ENCODE data around the gene CLEC5A.

CLEC5A gene

GRCh38 chr7:141946796-141947195 is at the start of gene CLEC5A:
TSS of gene CLEC5A (minus strand) at chr7:141946974. CDS start at chr7:141946292, 682 bp downstream.
- Histone ChIP-seq H3K4me2 (ENCODE audit: low read length) (no peak within 1 kb of the TSS), H3K36me3 (replicated peaks; ENCODE audit: low read depth, low read length) (no peaks in the 10 kb centered on the region), H3K79me2 (ENCODE audit: low read length) (no peaks in the 10 kb centered on the region), H3K4me3 (ENCODE audit: low read length) (no peak within 1 kb of the TSS), H4K20me1 (ENCODE audit: insufficient read depth, low read length) (no peaks in the 10 kb centered on the region), H3K9ac (ENCODE audit: low read length) (no peak within 1 kb of the TSS), H3K4me1 (ENCODE audit: low read length) (no peaks in the 10 kb centered on the region), H3K27me3 (ENCODE audit: low read depth, low read length) (no peaks in the 10 kb centered on the region), H2AFZ (ENCODE audit: low read depth, low read length) (no peak within 1 kb of the TSS), H3K9me3 (ENCODE audit: insufficient read depth, low read length) (no peaks in the 10 kb centered on the region), H3K27ac (ENCODE audit: low read length) (no peak within 1 kb of the TSS)
- TF ChIP-seq CTCF (IDR thresholded peaks at IDR 0.05; ENCODE audit: low read depth, low read length) (no peak), EZH2phosphoT487 (IDR thresholded peaks at IDR 0.05; ENCODE audit: low read depth) (no peak)

- Histone ChIP-seq H3K4me1 (ENCODE audit: low read length) (no peaks in the 10 kb centered on the region), H3K4me3 (ENCODE audit: low read length) (no peak overlapping the region), H3K79me2 (ENCODE audit: low read length) (no peaks in the 10 kb centered on the region), H3K9ac (ENCODE audit: low read length) (no peak overlapping the region), H3K9me3 (ENCODE audit: insufficient read depth, low read length) (no peaks in the 10 kb centered on the region), H3K36me3 (replicated peaks; ENCODE audit: low read depth, low read length) (no peaks in the 10 kb centered on the region), H2AFZ (ENCODE audit: low read depth, low read length) (no peak overlapping the region), H3K27ac (ENCODE audit: low read length) (no peak overlapping the region), H3K4me2 (ENCODE audit: low read length) (no peak overlapping the region), H3K27me3 (ENCODE audit: low read depth, low read length) (no peaks in the 10 kb centered on the region), H4K20me1 (ENCODE audit: insufficient read depth, low read length) (no peaks in the 10 kb centered on the region)
- TF ChIP-seq EZH2phosphoT487 (IDR thresholded peaks at IDR 0.05; ENCODE audit: low read depth), result no peak
Measured at GRCh38 chr7:141993354-141993753, 46.6 kb upstream of the CLEC5A start.

GRCh38 chr7:141992688-141993087 is 45.9 kb upstream of the CLEC5A start:
- no peaks in the 10 kb centered on the region for H3K79me2 ChIP-seq (ENCODE audit: low read length)
- no peak overlapping the region for H3K4me2 ChIP-seq (ENCODE audit: low read length)
- no peaks in the 10 kb centered on the region for H3K27me3 ChIP-seq (ENCODE audit: low read depth, low read length)
- H3K27ac ChIP-seq (ENCODE audit: low read length), result no peak overlapping the region
- H3K4me3 ChIP-seq (ENCODE audit: low read length), result no peak overlapping the region
- TF ChIP-seq CTCF (IDR thresholded peaks at IDR 0.05; ENCODE audit: low read depth, low read length) (no peak), EZH2phosphoT487 (IDR thresholded peaks at IDR 0.05; ENCODE audit: low read depth) (no peak)
- H3K9ac ChIP-seq (ENCODE audit: low read length), result no peak overlapping the region
- no peaks in the 10 kb centered on the region for H4K20me1 ChIP-seq (ENCODE audit: insufficient read depth, low read length)
- no peaks in the 10 kb centered on the region for H3K4me1 ChIP-seq (ENCODE audit: low read length)
- H3K36me3 ChIP-seq (replicated peaks; ENCODE audit: low read depth, low read length), result no peaks in the 10 kb centered on the region
- no peaks in the 10 kb centered on the region for H3K9me3 ChIP-seq (ENCODE audit: insufficient read depth, low read length)
- no peak overlapping the region for H2AFZ ChIP-seq (ENCODE audit: low read depth, low read length)

GRCh38 chr7:141992156-141992555 is 45.4 kb upstream of the CLEC5A start:
- H3K79me2 ChIP-seq (ENCODE audit: low read length), result no peaks in the 10 kb centered on the region
- no peaks in the 10 kb centered on the region for H3K36me3 ChIP-seq (replicated peaks; ENCODE audit: low read depth, low read length)
- TF ChIP-seq EZH2phosphoT487 (IDR thresholded peaks at IDR 0.05; ENCODE audit: low read depth), result no peak
- TF ChIP-seq CTCF (IDR thresholded peaks at IDR 0.05; ENCODE audit: low read depth, low read length), result no peak
- H3K4me2 ChIP-seq (ENCODE audit: low read length), result no peak overlapping the region
- no peaks in the 10 kb centered on the region for H3K4me1 ChIP-seq (ENCODE audit: low read length)
- no peaks in the 10 kb centered on the region for H4K20me1 ChIP-seq (ENCODE audit: insufficient read depth, low read length)
- no peak overlapping the region for H3K4me3 ChIP-seq (ENCODE audit: low read length)
- no peaks in the 10 kb centered on the region for H3K9me3 ChIP-seq (ENCODE audit: insufficient read depth, low read length)
- no peak overlapping the region for H3K9ac ChIP-seq (ENCODE audit: low read length)
- no peaks in the 10 kb centered on the region for H3K27me3 ChIP-seq (ENCODE audit: low read depth, low read length)
- H3K27ac ChIP-seq (ENCODE audit: low read length), result no peak overlapping the region
- no peak overlapping the region for H2AFZ ChIP-seq (ENCODE audit: low read depth, low read length)

- no peaks in the 10 kb centered on the region for H3K36me3 ChIP-seq (replicated peaks; ENCODE audit: low read depth, low read length)
- H3K4me1 ChIP-seq (ENCODE audit: low read length), result no peaks in the 10 kb centered on the region
- no peak overlapping the region for H3K9ac ChIP-seq (ENCODE audit: low read length)
- no peak overlapping the region for H3K4me3 ChIP-seq (ENCODE audit: low read length)
- TF ChIP-seq EZH2phosphoT487 (IDR thresholded peaks at IDR 0.05; ENCODE audit: low read depth), result no peak
- TF ChIP-seq CTCF (IDR thresholded peaks at IDR 0.05; ENCODE audit: low read depth, low read length), result no peak
- no peaks in the 10 kb centered on the region for H3K79me2 ChIP-seq (ENCODE audit: low read length)
- H4K20me1 ChIP-seq (ENCODE audit: insufficient read depth, low read length), result no peaks in the 10 kb centered on the region
- no peak overlapping the region for H2AFZ ChIP-seq (ENCODE audit: low read depth, low read length)
- H3K9me3 ChIP-seq (ENCODE audit: insufficient read depth, low read length), result no peaks in the 10 kb centered on the region
- H3K27me3 ChIP-seq (ENCODE audit: low read depth, low read length), result no peaks in the 10 kb centered on the region
- no peak overlapping the region for H3K27ac ChIP-seq (ENCODE audit: low read length)
- H3K4me2 ChIP-seq (ENCODE audit: low read length), result no peak overlapping the region
Measured at GRCh38 chr7:141991140-141991539, 44.4 kb upstream of the CLEC5A start.
